Stimulated activated CD4-positive, alpha-beta T cell treated with anti-CD3 and anti-CD28 coated beads, TNF-alpha, amount 100 ng/mL, for 24 hours (primary cell): ENCODE results near the gene TJP3.
A peak's percentile ranks its signal among the peaks of the same experiment; 100 is the strongest.

Source experiments
- DNase-seq, 3 experiments: peaks; one replicate each; pipeline ENCODE4 v3.0.0-alpha.2; 2020; ENCODE audit warnings: low read depth in 3 of 3

The TJP3 gene

GRCh38 chr19:3784607-3785450 is 76.6 kb downstream of the TJP3 start:
- no peak for DNase-seq

- peak in 1 of 3 experiments; percentile 49 for DNase-seq
Observed at GRCh38 chr19:3785451-3785937, 77.3 kb downstream of the TJP3 start.

GRCh38 chr19:3785938-3786824 is 78.0 kb downstream of the TJP3 start, which contains the start of gene MATK:
Gene MATK, minus strand, starts transcription at chr19:3786381. Its CDS starts 1,246 bp downstream, at chr19:3785135.
- peak in 1 of 3 experiments; percentile 33 for DNase-seq

GRCh38 chr19:3788996-3789778 is 81.0 kb downstream of the TJP3 start:
- no peak for DNase-seq

- no peak for DNase-seq
Observed at GRCh38 chr19:3790209-3790734, 82.1 kb downstream of the TJP3 start.

- no peak for DNase-seq
Observed at GRCh38 chr19:3790941-3791340, 82.8 kb downstream of the TJP3 start.

GRCh38 chr19:3792114-3792513 is 83.9 kb downstream of the TJP3 start:
- DNase-seq: no peak

- DNase-seq: no peak
Observed at GRCh38 chr19:3793799-3794198, 85.6 kb downstream of the TJP3 start.

- no peak for DNase-seq
Observed at GRCh38 chr19:3796358-3796757, 88.2 kb downstream of the TJP3 start.

- DNase-seq: no peak
Observed at GRCh38 chr19:3798137-3798536, 90.0 kb downstream of the TJP3 start.
